ENCODE results near the gene NSD2.

- no peak for TF ChIP-seq CTCF (IDR thresholded peaks at IDR 0.05)
- TF ChIP-seq POLR2AphosphoS5 (IDR thresholded peaks at IDR 0.05): no peak
- TF ChIP-seq POLR2A (IDR thresholded peaks at IDR 0.05): no peak
- no peak for TF ChIP-seq EP300 (IDR thresholded peaks at IDR 0.05)
Measured at GRCh38 chr4:1870328-1870577, 940 bp upstream of the NSD2 start.

All from suprapubic skin (tissue), 4 donors.